Left ventricle myocardium inferior (tissue), 1 donor: ENCODE measurements around the gene SLC25A24. TPM values are rescaled to one million over a fixed set of nuclear protein-coding genes. Genes with fewer than 3 reads are reported as not detected.
A peak's percentile ranks its signal among the peaks of the same experiment; 100 is the strongest.

Experiments
- DNase-seq: peaks from one replicate; pipeline ENCODE4 v3.0.0-alpha.2; 2020
- H3K27ac ChIP-seq: fragments of 200-600 bp; replicated peaks from 2 replicates; pipeline ENCODE4 v1.8.0; 2021
- H3K27me3 ChIP-seq: fragments of 200-600 bp; 2 replicates; pipeline ENCODE4 v1.8.0; 2021; ENCODE audit warnings: low read depth
- H3K36me3 ChIP-seq: fragments of 200-600 bp; 2 replicates; pipeline ENCODE4 v1.8.0; 2021
- H3K4me1 ChIP-seq: fragments of 200-600 bp; 2 replicates; pipeline ENCODE4 v1.8.0; 2021
- H3K4me3 ChIP-seq: fragments of 200-600 bp; 2 replicates; pipeline ENCODE4 v1.8.0; 2021; ENCODE audit warnings: mild to moderate bottlenecking, moderate library complexity
- H3K9me3 ChIP-seq: fragments of 200-600 bp; replicated peaks from 2 replicates; pipeline ENCODE4 v1.8.0; 2021
- intact Hi-C: fragments of 100-400 bp; cut with micrococcal nuclease; formaldehyde crosslinking; loops from one replicate; pipeline ENCODE4 v1.11.0; 2022
- total RNA-seq: library from RNA; stranded (reverse); fragmentation: NEBNext Ultra II Directional; extraction: Animal tissue kit (Norgen Biotek cat#: 25700); gene quantifications from one replicate; pipeline ENCODE4 v1.2.1, GENCODE V29; 2021
- TF ChIP-seq, protein P1 (sequence below): fragments of 200-600 bp; IDR thresholded peaks from 2 replicates; pipeline ENCODE4 v1.8.0; 2021; ENCODE audit warnings: antibody characterized with exemption, mild to moderate bottlenecking, borderline replicate concordance
- donor health status: DM: no; HTN: yes; CAD: no; lungs with severe emphysema.

SLC25A24 gene
- total RNA-seq, 1 donor from 2014 or later, result 13.9 TPM

- DNase-seq, result no peak
- TF ChIP-seq, protein P1, sequence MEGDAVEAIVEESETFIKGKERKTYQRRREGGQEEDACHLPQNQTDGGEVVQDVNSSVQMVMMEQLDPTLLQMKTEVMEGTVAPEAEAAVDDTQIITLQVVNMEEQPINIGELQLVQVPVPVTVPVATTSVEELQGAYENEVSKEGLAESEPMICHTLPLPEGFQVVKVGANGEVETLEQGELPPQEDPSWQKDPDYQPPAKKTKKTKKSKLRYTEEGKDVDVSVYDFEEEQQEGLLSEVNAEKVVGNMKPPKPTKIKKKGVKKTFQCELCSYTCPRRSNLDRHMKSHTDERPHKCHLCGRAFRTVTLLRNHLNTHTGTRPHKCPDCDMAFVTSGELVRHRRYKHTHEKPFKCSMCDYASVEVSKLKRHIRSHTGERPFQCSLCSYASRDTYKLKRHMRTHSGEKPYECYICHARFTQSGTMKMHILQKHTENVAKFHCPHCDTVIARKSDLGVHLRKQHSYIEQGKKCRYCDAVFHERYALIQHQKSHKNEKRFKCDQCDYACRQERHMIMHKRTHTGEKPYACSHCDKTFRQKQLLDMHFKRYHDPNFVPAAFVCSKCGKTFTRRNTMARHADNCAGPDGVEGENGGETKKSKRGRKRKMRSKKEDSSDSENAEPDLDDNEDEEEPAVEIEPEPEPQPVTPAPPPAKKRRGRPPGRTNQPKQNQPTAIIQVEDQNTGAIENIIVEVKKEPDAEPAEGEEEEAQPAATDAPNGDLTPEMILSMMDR, result no peak
- Histone ChIP-seq H3K4me1 (no peaks in the 10 kb centered on the region), H3K4me3 (no peak overlapping the region), H3K36me3 (peaks cover 38% of the 10 kb centered on the region), H3K27ac (no peak overlapping the region), H3K9me3 (no peaks in the 10 kb centered on the region), H3K27me3 (no peaks in the 10 kb centered on the region)
- intact Hi-C loops, result no loop called here
Measured at GRCh38 chr1:108130794-108131193, 69.3 kb downstream of the SLC25A24 start.

DNA sequence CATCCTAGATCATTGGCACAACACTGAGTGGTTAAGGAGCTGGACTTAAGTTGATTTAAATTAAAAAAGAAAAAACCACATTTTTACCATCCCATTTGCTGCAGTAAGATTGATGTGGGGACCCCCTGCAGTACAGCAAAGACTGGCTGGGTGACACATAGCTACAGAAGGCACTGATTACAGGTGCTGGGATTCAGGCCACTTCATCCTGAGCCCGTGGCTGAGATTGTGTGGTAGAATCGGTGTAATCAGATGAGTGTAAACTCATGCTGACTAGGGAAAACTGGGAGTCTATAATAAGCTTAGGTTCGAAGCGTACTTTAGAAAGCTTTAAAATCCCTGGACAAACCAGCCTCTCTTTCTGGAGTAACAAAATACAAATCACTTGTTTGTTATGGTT lies 70.1 kb downstream of the SLC25A24 start:
- no peaks in the 10 kb centered on the region for H3K27me3 ChIP-seq
- H3K9me3 ChIP-seq, result no peaks in the 10 kb centered on the region
- peaks cover 5% of the 10 kb centered on the region for H3K4me1 ChIP-seq
- no peak overlapping the region for H3K4me3 ChIP-seq
- H3K27ac ChIP-seq, result no peak overlapping the region
- TF ChIP-seq, protein P1, result no peak
- intact Hi-C loops, result no loop called here
- no peak for DNase-seq
- peaks cover 30% of the 10 kb centered on the region for H3K36me3 ChIP-seq

- H3K9me3 ChIP-seq, result no peaks in the 10 kb centered on the region
- H3K27ac ChIP-seq, result no peak overlapping the region
- no peak overlapping the region for H3K4me3 ChIP-seq
- H3K4me1 ChIP-seq, result peaks cover 21% of the 10 kb centered on the region
- H3K36me3 ChIP-seq, result no peaks in the 10 kb centered on the region
- no peak for DNase-seq
- TF ChIP-seq, protein P1, result peak; percentile 96
- intact Hi-C loops, result loop anchor here (1.0 kb wide), 1 partner anchor 343 kb away; no protein-coding TSS in a partner anchor
- peaks cover 12% of the 10 kb centered on the region for H3K27me3 ChIP-seq
Measured at GRCh38 chr1:108125312-108126138, 74.6 kb downstream of the SLC25A24 start.

GRCh38 chr1:108124622-108125311 lies 75.4 kb downstream of the SLC25A24 start:
- TF ChIP-seq, protein P1, result no peak
- DNase-seq, result no peak
- peaks cover 18% of the 10 kb centered on the region for H3K27me3 ChIP-seq
- no peaks in the 10 kb centered on the region for H3K36me3 ChIP-seq
- intact Hi-C loops, result loop anchor here (1.0 kb wide), 1 partner anchor 342 kb away; no protein-coding TSS in a partner anchor
- no peak overlapping the region for H3K4me3 ChIP-seq
- no peaks in the 10 kb centered on the region for H3K9me3 ChIP-seq
- no peak overlapping the region for H3K27ac ChIP-seq
- peaks cover 21% of the 10 kb centered on the region for H3K4me1 ChIP-seq

GRCh38 chr1:108124023-108124422 lies 76.1 kb downstream of the SLC25A24 start:
- intact Hi-C loops, result no loop called here
- Histone ChIP-seq H3K4me1 (peaks cover 21% of the 10 kb centered on the region), H3K4me3 (no peak overlapping the region), H3K36me3 (no peaks in the 10 kb centered on the region), H3K9me3 (no peaks in the 10 kb centered on the region), H3K27ac (no peak overlapping the region), H3K27me3 (peaks cover 18% of the 10 kb centered on the region)
- TF ChIP-seq, protein P1, result no peak
- DNase-seq, result no peak
